Heart right ventricle (tissue), 16 donors: Measurements from ENCODE around the gene RARRES2. TPM values are rescaled to one million over a fixed set of nuclear protein-coding genes. Genes with fewer than 3 reads are reported as not detected.
"Not testable (repeated sequence)": the region's sequence is repeated elsewhere in the genome, so short reads cannot be mapped to it uniquely, and the experiment has no call there.

Experiments used
- ATAC-seq, 8 donors: fragments of 200-7000 bp; cut with Tn5 transposase; one replicate each; pipeline ENCODE4 v1.9.1; 2020; ENCODE audit warnings: mild to moderate bottlenecking in 8 of 8, moderate library complexity in 8 of 8, moderate number of reproducible peaks in 1 of 8
- DNase-seq, 2 donors: peaks; one replicate each; pipeline ENCODE4 v3.0.0-alpha.2; 2020
- H3K27ac ChIP-seq, 10 donors: fragments of 200-600 bp; sonication (generic) in 2 of 10; one replicate each; pipeline versions ENCODE4 v1.5.0 to v1.8.0; 2020 to 2022; ENCODE audit warnings: mild to moderate bottlenecking in 3 of 10
- H3K27me3 ChIP-seq, 7 donors: fragments of 200-600 bp; one replicate each; pipeline ENCODE4 v1.8.0; 2021 to 2022; ENCODE audit warnings: mild to moderate bottlenecking in 2 of 7
- H3K36me3 ChIP-seq, 9 donors: fragments of 200-600 bp; sonication (generic) in 1 of 9; one replicate each; pipeline versions ENCODE4 v1.5.0 to v1.8.0; 2020 to 2022; ENCODE audit warnings: mild to moderate bottlenecking in 2 of 9
- H3K4me1 ChIP-seq, 9 donors: fragments of 200-600 bp; sonication (generic) in 1 of 9; one replicate each; pipeline versions ENCODE4 v1.5.0 to v1.8.0; 2020 to 2022; ENCODE audit warnings: mild to moderate bottlenecking in 4 of 9
- H3K4me3 ChIP-seq, 10 donors: fragments of 200-600 bp; sonication (generic) in 2 of 10; one replicate each; pipeline versions ENCODE4 v1.5.0 to v1.8.0; 2020 to 2022; ENCODE audit warnings: mild to moderate bottlenecking in 7 of 10, moderate library complexity in 2 of 10
- H3K9me3 ChIP-seq, 11 donors: fragments of 200-600 bp in 10 of 11; sonication (generic) in 2 of 11; one replicate each; pipeline versions ENCODE4 v1.5.0 to v1.8.0; 2013 to 2022; ENCODE audit warnings: mild to moderate bottlenecking in 2 of 11, control low read depth in 1 of 11, moderate library complexity in 1 of 11
- CTCF ChIP-seq, 9 donors: fragments of 200-600 bp; sonication (generic) in 2 of 9; IDR thresholded peaks; one replicate each; pipeline versions ENCODE4 v1.5.0 to v1.8.0; 2021 to 2022; ENCODE audit warnings: antibody characterized with exemption in 9 of 9, mild to moderate bottlenecking in 5 of 9, moderate library complexity in 1 of 9
- WGBS, 2 donors: extraction: QIAGEN DNeasy Blood & Tissue Kit; methylation state at CpG; one replicate each; pipeline ENCODE4 v1.1.7; 2013; ENCODE audit warnings: inconsistent platforms in 1 of 2; 5-methylcytosine and 5-hydroxymethylcytosine counted together
- intact Hi-C, 10 donors: fragments of 100-400 bp; cut with DNase I; formaldehyde crosslinking; loops; one replicate each; pipeline versions ENCODE4 v1.11.1 to v1.14.2; 2022
- polyA plus RNA-seq, 2 donors: library from polyadenylated mRNA; stranded (reverse); fragments of 200-250 nt; gene quantifications; one replicate each; pipeline ENCODE4 v1.2.3, GENCODE V29; 2013
- total RNA-seq, 10 donors: library from RNA; stranded (reverse); fragmentation: NEBNext Ultra II Directional in 3 of 10; extraction: Animal tissue kit (Norgen Biotek cat#: 25700) in 3 of 10; gene quantifications; one replicate each; pipeline versions ENCODE4 v1.2.1 to v1.2.4, GENCODE V29; 2021 to 2023
- donor health status: Arrhythmogenic right ventricular cardiomyopathy.
- donor health status: ischemic (EF 13 %, LVEDD 7.1; RV severe dilation, severe dysfunction).
- donor health status: healthy with polysubstance abuse.
- donor health status: DM: no; HTN: yes; CAD: no.
- donor health status: DM: no; HTN: no; CAD: no.
- donor health status: ischemic (EF 25% LVEDD 6.9; RV normal size, moderate dysfunction).
- donor health status: ischemic (EF 25% LVEDD 5.7; RV mildly dilated, moderate dysfunction).
- donor health status: healthy.
- donor health status: DM: yes; HTN: yes; CAD: no.
- donor health status: Ischemic cardiomyopathy.
- donor health status: ischemic (EF 35%, LVEDD 5.7; RV mildly dilated, moderate dysfunction).
- donor health status: nonischemic (EF 11% LVEDD 7.7; RV severe dilation, severe dysfunction).
- donor health status: DM: yes; HTN: yes; CAD: no.
- donor health status: PGD.
- donor health status: ischemic (EF 29% LVEDD 5.4; RV normal size, mild dysfunction).
- donor health status: nonischemic (EF 23%, LVEDD 6.1; RV moderate dilation, normal function).

RARRES2 gene
- total and polyA plus RNA-seq, 12 donors, result 6.7 to 33.0 (median 18.4) TPM

GRCh38 chr7:150314639-150315239 lies 26.7 kb downstream of the RARRES2 start:
- ATAC-seq, result no peak

GRCh38 chr7:150313870-150314269 lies 27.6 kb downstream of the RARRES2 start:
- no peak for TF ChIP-seq CTCF (IDR thresholded peaks at IDR 0.05)
- ATAC-seq (no peak), DNase-seq (no peak)
- H3K9me3 ChIP-seq, result no peaks in the 10 kb centered on the region
- H3K4me3 ChIP-seq, result no peak overlapping the region
- intact Hi-C loops, result no loop called here
- no peak overlapping the region for H3K27ac ChIP-seq
- H3K4me1 ChIP-seq, result peaks cover 0 to 3% (median 0%) of the 10 kb centered on the region in 9 donors
- H3K27me3 ChIP-seq, result peaks cover 0 to 5% (median 0%) of the 10 kb centered on the region in 7 donors
- 89 to 95% methylated on average over 6 of the region's 6 CpGs for WGBS, 2 donors
- no peaks in the 10 kb centered on the region for H3K36me3 ChIP-seq

More at GRCh38 chr7:150314639-150315239, 26.7 kb downstream of the RARRES2 start:
- H3K4me1 ChIP-seq, result peaks cover 0 to 3% (median 0%) of the 10 kb centered on the region in 9 donors
- DNase-seq, result no peak
- no peaks in the 10 kb centered on the region for H3K9me3 ChIP-seq
- H3K27ac ChIP-seq, result no peak overlapping the region
- intact Hi-C loops, result no loop called here
- no peaks in the 10 kb centered on the region for H3K27me3 ChIP-seq
- 86 to 98% methylated on average over 5 of the region's 5 CpGs for WGBS, 2 donors
- H3K4me3 ChIP-seq, result no peak overlapping the region
- H3K36me3 ChIP-seq, result no peaks in the 10 kb centered on the region
- no peak for TF ChIP-seq CTCF (IDR thresholded peaks at IDR 0.05)

GRCh38 chr7:150313367-150313809 lies 28.0 kb downstream of the RARRES2 start:
- Histone ChIP-seq H3K4me3 (no peak overlapping the region), H3K27me3 (peaks cover 0 to 5% (median 0%) of the 10 kb centered on the region in 7 donors), H3K9me3 (no peaks in the 10 kb centered on the region), H3K4me1 (peaks cover 0 to 3% (median 0%) of the 10 kb centered on the region in 9 donors), H3K27ac (no peak overlapping the region), H3K36me3 (no peaks in the 10 kb centered on the region)
- no peak for DNase-seq
- ATAC-seq, result no peak
- intact Hi-C loops, result no loop called here
- TF ChIP-seq CTCF (IDR thresholded peaks at IDR 0.05), result no peak
- 74 to 77% methylated on average over 3 of the region's 3 CpGs for WGBS, 2 donors

- ATAC-seq, H3K27me3 ChIP-seq, intact Hi-C loops, DNase-seq, H3K4me3 ChIP-seq, H3K4me1 ChIP-seq, H3K9me3 ChIP-seq, H3K27ac ChIP-seq, H3K36me3 ChIP-seq: not testable (repeated sequence)
- WGBS, 2 donors, result 88 to 95% methylated on average over 7 of the region's 7 CpGs
Measured at GRCh38 chr7:150312649-150313366, 28.6 kb downstream of the RARRES2 start.

GRCh38 chr7:150311711-150312110 lies 29.7 kb downstream of the RARRES2 start:
- H3K27ac ChIP-seq, result no peak overlapping the region
- peaks cover 0 to 3% (median 0%) of the 10 kb centered on the region in 9 donors for H3K4me1 ChIP-seq
- no peak overlapping the region for H3K4me3 ChIP-seq
- no peak for ATAC-seq
- H3K36me3 ChIP-seq, result no peaks in the 10 kb centered on the region
- no peak for TF ChIP-seq CTCF (IDR thresholded peaks at IDR 0.05)
- no peaks in the 10 kb centered on the region for H3K9me3 ChIP-seq
- H3K27me3 ChIP-seq, result peaks cover 0 to 5% (median 0%) of the 10 kb centered on the region in 7 donors
- intact Hi-C loops, result no loop called here
- whole genome bisulfite sequencing, 2 donors, result 73 to 78% methylated on average over 5 of the region's 5 CpGs
- DNase-seq, result no peak
